Smooth muscle cell (in vitro differentiated cells): ENCODE results near the gene GYG2. TPM values are rescaled to one million over a fixed set of nuclear protein-coding genes. Genes with fewer than 3 reads are reported as not detected.

ENCODE experiments used
- DNase-seq: peaks from one replicate; lab custom pipeline; 2025; ENCODE audit not compliant: unreplicated experiment; lab: John Stamatoyannopoulos, UW
- H2AFZ ChIP-seq: fragments of 200-600 bp; sonication (generic); 2 replicates; pipeline ENCODE4 v1.6.0; 2016; ENCODE audit warnings: antibody characterized with exemption, low read depth, mild to moderate bottlenecking
- H3F3A ChIP-seq: fragments of 200-600 bp; sonication (generic); 2 replicates; pipeline ENCODE4 v1.6.0; 2017; ENCODE audit warnings: antibody characterized with exemption, low read depth
- H3K27ac ChIP-seq: fragments of 200-600 bp; sonication (generic); 2 replicates; pipeline ENCODE4 v1.5.1; 2016; ENCODE audit warnings: low read depth, mild to moderate bottlenecking
- H3K27me3 ChIP-seq: fragments of 200-600 bp; sonication (generic); 2 replicates; pipeline ENCODE4 v1.6.1; 2016; ENCODE audit warnings: low read depth, mild to moderate bottlenecking
- H3K36me3 ChIP-seq: fragments of 200-600 bp; sonication (generic); 2 replicates; pipeline ENCODE4 v1.5.1; 2016; ENCODE audit warnings: low read depth
- H3K4me1 ChIP-seq: fragments of 200-600 bp; sonication (generic); 2 replicates; pipeline ENCODE4 v1.5.1; 2016; ENCODE audit warnings: low read depth
- H3K4me2 ChIP-seq: fragments of 200-600 bp; sonication (generic); 2 replicates; pipeline ENCODE4 v1.6.0; 2016; ENCODE audit warnings: mild to moderate bottlenecking
- H3K4me3 ChIP-seq: fragments of 200-600 bp; sonication (generic); 2 replicates; pipeline ENCODE4 v1.5.1; 2016; ENCODE audit warnings: mild to moderate bottlenecking
- H3K79me2 ChIP-seq: fragments of 200-600 bp; sonication (generic); 2 replicates; pipeline ENCODE4 v1.6.0; 2016; ENCODE audit warnings: low read depth, mild to moderate bottlenecking
- H3K9ac ChIP-seq: fragments of 200-600 bp; sonication (generic); 2 replicates; pipeline ENCODE4 v1.6.0; 2016; ENCODE audit warnings: low read depth
- H3K9me3 ChIP-seq: fragments of 200-600 bp; sonication (generic); replicated peaks from 2 replicates; pipeline ENCODE4 v1.5.1; 2016; ENCODE audit warnings: low read depth
- H4K20me1 ChIP-seq: fragments of 200-600 bp; sonication (generic); 2 replicates; pipeline ENCODE4 v1.6.0; 2016; ENCODE audit warnings: low read depth
- CTCF ChIP-seq: fragments of 200-600 bp; sonication (generic); IDR thresholded peaks from 2 replicates; pipeline ENCODE4 v1.5.1; 2017; ENCODE audit warnings: borderline replicate concordance, mild to moderate bottlenecking, antibody characterized with exemption; ENCODE audit not compliant: insufficient read depth, poor library complexity, severe bottlenecking
- WGBS: methylation state at CpG from one replicate; pipeline ENCODE4 v1.1.7; 2016; ENCODE audit warnings: low lambda C conversion rate; 5-methylcytosine and 5-hydroxymethylcytosine counted together
- polyA plus RNA-seq: library from polyadenylated mRNA; unstranded; fragments of >200 nt; fragmentation: Nextera tagmentation; extraction: Ambion mirVana; gene quantifications from 2 replicates; pipeline ENCODE4 v1.2.1, GENCODE V29; 2016
- total RNA-seq: library from RNA; depleted of rRNA; stranded (reverse); fragments of >200 nt; gene quantifications from 2 replicates; pipeline ENCODE4 v1.2.3, GENCODE V29; 2014

Gene GYG2
- total and polyA plus RNA-seq, 2 experiments from 2014 or later = 23.1 to 44.1 TPM

DNA sequence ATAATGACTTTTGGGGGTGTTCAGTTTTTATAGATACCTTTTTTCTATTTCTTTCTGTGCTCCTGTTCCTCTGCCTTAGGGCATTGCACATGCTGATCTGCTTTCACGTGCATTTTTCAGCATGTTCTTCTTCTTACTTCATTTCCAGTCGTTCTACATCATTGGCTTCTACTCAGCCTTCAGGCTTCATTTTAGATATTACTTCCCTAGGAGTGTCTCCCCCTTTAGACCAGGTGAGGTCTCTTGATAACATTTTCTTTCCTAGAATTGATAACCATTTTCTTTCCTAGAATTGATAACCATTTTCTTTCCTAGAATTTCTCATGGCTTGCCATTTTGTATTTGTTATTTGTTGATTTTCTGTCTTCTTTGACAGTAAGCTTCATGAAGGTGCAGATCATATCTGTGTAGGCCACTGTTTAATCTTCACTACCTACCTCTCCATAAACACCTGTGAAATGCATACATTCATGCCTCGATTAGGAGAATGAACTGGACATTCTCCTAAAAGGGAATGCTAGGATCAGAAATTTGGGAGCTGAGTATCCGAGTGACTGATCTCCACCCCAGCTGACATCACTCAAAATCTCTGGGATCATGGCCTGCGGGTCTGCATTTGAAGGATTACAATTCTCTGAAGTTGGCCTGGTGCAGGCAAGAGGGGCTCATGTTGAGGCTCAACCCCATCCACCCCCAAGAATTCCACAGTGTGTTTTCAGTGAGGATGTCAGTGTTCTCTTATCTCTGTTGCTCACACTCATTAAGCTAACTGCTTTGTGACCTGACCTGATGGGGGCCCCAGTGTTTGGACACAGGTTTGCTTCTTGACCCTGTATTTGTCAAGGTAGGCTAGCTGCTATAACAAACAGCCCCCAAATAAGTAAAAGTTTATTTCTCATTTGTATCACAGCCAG lies 45.7 kb downstream of the GYG2 start:
- H3K27me3 ChIP-seq = no peaks in the 10 kb centered on the region
- no peak overlapping the region for H2AFZ ChIP-seq
- no peak overlapping the region for H3K9ac ChIP-seq
- H3K9me3 ChIP-seq = peaks cover 5% of the 10 kb centered on the region
- H3K4me2 ChIP-seq = no peak overlapping the region
- H4K20me1 ChIP-seq = no peaks in the 10 kb centered on the region
- no peaks in the 10 kb centered on the region for H3K4me1 ChIP-seq
- H3K4me3 ChIP-seq = no peak overlapping the region
- peaks cover 24% of the 10 kb centered on the region for H3F3A ChIP-seq
- WGBS = over 99% methylated on average over 5 of the region's 5 CpGs
- no peak for TF ChIP-seq CTCF
- no peaks in the 10 kb centered on the region for H3K79me2 ChIP-seq
- H3K36me3 ChIP-seq = no peaks in the 10 kb centered on the region
- no peak for DNase-seq
- H3K27ac ChIP-seq = no peak overlapping the region

DNA sequence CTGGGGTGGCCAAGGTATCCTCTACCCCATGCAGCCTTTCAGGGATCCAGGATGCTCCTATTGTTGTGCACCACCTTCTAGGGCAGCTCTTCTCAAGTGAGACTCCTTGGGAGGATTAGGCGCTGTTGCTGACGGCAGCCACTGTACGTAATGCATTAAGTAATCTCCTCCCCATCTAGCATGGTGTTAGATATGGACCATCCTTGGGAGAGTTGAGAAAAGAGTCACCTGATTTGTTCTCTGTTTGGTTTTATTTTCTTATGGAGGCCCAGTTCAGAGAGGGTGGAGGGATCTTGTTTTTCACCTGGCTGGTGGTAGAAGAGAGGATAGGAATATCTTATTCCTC lies 46.4 kb downstream of the GYG2 start:
- Histone ChIP-seq H3K27ac (no peak overlapping the region), H3K4me2 (no peak overlapping the region), H3F3A (peaks cover 24% of the 10 kb centered on the region), H3K79me2 (no peaks in the 10 kb centered on the region), H3K36me3 (no peaks in the 10 kb centered on the region), H3K4me3 (no peak overlapping the region), H3K9ac (no peak overlapping the region), H2AFZ (no peak overlapping the region), H3K27me3 (no peaks in the 10 kb centered on the region), H4K20me1 (no peaks in the 10 kb centered on the region), H3K9me3 (peaks cover 5% of the 10 kb centered on the region), H3K4me1 (no peaks in the 10 kb centered on the region)
- 99% methylated on average over 3 of the region's 3 CpGs for WGBS
- TF ChIP-seq CTCF = no peak
- DNase-seq = no peak

GRCh38 chrX:2875798-2876399 lies 47.2 kb downstream of the GYG2 start:
- no peaks in the 10 kb centered on the region for H3K27me3 ChIP-seq
- H3K27ac ChIP-seq = no peak overlapping the region
- no peak overlapping the region for H3K9ac ChIP-seq
- H3F3A ChIP-seq = peaks cover 17% of the 10 kb centered on the region
- no peak for DNase-seq
- TF ChIP-seq CTCF = peak; percentile 39
- no peaks in the 10 kb centered on the region for H3K4me1 ChIP-seq
- H3K4me2 ChIP-seq = no peak overlapping the region
- no peak overlapping the region for H3K4me3 ChIP-seq
- H4K20me1 ChIP-seq = no peaks in the 10 kb centered on the region
- H3K9me3 ChIP-seq = peaks cover 5% of the 10 kb centered on the region
- no peak overlapping the region for H2AFZ ChIP-seq
- no peaks in the 10 kb centered on the region for H3K36me3 ChIP-seq
- H3K79me2 ChIP-seq = no peaks in the 10 kb centered on the region
- WGBS = 75% methylated on average over 6 of the region's 6 CpGs
